ENCODE results near the gene ILF3.

ILF3 gene

DNA sequence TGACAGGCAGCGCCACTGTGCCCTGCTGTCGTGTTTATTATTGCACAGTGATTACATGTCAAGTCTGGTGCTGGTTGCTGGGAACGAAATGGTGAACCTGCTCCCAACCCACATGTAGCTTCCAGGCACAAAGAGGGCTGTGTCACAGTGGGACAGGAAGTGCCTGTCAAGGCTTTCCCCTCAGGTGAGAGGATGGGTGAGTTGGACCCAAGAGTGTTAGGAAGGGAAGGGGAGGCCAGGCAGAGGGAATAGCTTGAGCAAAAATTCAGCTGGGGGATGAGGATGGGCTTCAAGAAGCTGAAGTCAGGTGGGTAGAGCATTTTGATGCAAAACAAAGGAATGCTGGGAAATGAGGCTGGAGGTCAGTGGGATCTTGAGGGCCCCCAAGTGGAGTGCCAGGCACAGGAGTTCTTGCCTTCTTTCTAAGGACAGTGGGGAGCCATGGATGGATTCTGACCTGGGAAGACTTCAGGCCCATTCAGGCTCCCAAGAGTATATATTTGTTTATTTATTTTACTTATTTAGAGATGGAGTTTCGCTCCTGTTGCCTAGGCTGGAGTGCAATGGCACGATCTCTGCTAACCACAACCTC is 38.6 kb downstream of the ILF3 start:
- in situ Hi-C loops (cut with MboI; ENCODE audit: low sequenced_read_pairs), result loop anchor here (10.0 kb wide), 1 partner anchor 208 kb away; no protein-coding TSS in a partner anchor

DNA sequence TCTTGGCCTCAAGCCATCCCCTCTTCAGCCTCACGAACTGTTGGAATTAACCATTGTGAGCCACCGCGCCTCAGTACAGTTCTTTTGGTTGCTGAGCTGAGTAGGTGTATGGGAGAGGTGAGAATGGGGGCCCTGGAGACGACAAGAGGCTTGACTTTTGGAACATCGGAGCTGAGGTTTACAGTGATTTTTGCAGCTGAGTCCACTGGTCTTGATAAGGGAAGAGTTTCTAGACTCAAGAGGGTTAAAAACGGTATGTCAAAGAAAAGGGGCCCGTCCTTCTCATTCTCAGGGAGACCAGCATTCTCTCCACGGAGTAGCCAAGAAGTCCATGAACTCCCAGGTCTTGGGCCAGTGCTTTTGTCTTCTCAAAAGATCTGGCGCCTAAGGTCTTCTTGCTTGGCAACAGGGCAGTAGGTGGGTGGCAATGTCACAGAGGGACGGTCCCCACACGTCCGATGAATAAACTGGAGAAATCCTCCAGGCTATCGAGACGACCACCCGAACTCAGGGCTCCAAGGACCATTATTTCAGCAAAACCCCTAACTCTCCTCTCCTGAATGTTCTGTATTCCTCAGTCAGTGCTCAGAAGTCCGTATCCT is 40.7 kb downstream of the ILF3 start:
- in situ Hi-C loops (cut with MboI; ENCODE audit: low sequenced_read_pairs), result loop anchor here (10.0 kb wide), 1 partner anchor 210 kb away; no protein-coding TSS in a partner anchor

DNA sequence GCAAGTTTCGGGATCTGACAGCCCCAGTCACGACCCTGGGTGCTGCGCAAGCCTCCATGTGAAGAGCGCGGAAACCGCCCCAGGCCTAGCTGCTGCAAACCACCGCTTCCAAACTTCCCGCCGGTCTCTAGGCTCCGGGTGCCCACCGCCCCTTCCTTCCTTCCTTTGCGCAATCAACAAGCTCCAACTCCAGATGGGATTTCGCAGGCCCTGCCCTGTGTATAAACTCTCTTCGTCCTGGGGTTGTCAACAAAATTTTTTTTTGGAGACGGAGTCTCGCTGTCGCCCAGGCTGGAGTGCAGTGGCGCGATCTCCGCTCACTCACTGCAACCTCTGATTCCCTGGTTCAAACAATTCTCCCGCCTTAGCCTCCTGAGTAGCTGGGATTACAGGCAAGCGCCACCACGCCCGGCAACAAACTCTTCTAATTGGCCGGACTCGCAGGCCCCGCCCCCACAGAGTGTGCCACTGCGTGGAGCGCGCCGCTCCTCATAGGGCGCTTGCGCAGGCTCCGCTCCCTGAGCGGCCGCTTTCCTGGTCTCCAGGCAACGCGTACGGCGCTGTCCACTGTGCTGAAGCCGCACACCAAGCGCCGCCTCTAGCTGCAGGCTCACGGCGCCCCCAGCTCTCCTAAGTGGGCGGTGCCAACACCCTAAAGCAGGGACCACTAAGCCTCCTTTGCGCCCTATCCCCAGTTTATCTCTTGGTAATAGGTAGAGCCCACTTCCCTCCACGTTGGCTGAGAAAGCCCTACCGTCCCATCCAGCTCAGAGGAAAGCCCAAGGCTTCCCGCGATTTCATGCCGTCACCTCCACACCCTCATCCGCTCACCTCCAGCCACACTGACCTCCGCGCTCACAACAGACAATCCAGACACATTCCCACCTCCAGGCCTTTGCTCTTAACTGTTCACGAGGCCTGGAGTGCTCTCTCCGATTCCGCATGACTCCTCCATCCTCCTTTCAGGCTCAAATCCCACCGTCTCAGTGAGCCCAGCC is 41.6 kb downstream of the ILF3 start:
- in situ Hi-C loops (cut with MboI; ENCODE audit: low sequenced_read_pairs), result loop anchor here (10.0 kb wide), 1 partner anchor 211 kb away; no protein-coding TSS in a partner anchor

DNA sequence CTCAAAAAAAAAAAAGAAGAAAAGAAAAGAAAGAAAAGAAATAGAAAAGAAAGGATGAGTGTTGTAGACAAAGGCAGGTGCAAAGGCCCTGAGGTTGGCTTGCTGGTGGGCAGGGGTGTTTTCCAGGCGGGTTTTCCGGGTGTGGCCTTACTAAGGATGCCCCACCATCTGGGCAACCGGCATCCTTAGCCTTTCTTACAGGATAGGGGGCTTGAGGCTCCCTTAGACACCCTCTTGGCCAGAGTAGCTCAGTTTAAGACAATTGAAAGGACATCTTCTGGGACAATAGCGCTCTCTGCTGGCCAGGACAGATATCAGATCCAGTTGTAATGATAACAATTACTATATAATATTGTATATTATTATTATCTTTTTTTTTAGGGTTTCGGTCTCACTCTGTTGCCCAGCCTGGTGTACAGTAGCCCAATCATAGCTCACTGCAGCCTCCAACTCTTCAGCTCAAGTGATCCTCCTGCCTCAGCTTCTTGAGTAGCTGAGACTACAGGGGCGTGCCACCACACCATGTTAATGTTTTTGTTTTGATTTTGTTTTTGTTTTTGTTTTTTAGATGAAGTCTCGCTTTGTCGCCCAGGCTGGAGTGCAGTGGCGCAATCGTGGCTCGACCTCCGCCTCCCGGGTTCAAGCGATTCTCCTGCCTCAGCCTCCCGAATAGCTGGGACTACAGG is 45.6 kb downstream of the ILF3 start:
- in situ Hi-C loops (cut with MboI; ENCODE audit: low sequenced_read_pairs), result loop anchor here (10.0 kb wide), 1 partner anchor 215 kb away; no protein-coding TSS in a partner anchor

DNA sequence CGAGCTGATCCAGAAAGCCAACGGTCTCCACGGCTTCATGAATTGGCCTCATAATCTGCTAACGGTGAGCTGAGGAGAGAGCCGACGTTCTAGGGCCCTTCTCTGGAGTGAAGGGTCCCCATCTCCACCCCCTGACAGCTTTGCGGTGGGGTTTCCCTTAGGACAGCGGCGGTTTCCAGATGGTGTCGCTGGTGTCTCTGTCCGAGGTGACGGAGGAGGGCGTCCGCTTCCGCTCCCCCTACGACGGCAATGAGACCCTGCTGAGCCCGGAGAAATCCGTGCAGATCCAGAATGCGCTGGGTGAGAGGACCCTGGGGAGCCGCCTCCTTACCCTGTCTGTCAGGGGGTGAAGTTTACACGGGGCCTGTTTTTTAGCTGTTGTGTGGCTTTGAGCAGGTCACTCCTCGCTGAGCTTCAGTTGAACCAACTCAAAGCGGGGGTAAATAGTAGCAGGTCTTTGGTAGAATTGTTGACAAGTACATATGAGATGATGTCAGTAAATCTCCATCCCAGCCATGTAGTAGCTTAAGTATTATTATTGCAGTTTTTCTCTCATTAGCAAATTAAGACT is 47.9 kb downstream of the ILF3 start:
- in situ Hi-C loops (cut with MboI; ENCODE audit: low sequenced_read_pairs), result no loop called here

DNA sequence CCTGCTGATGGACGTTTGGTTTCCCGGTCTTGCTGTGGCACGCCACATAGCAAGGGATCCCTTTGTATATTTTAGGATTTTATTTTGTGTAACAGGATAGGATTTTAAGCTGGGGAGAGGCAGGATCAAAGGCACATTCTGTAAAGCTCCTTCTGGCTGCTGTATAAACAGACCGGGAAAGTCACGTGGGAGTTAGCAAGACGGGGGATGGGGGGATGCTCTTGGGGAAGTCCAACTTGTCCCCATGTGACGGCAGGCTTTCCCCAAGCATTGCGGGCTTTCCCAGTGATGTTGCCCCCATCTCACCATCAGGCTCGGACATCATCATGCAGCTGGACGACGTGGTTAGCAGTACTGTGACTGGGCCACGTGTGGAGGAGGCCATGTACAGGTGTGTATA is 52.8 kb downstream of the ILF3 start:
- in situ Hi-C loops (cut with MboI; ENCODE audit: low sequenced_read_pairs), result no loop called here

DNA sequence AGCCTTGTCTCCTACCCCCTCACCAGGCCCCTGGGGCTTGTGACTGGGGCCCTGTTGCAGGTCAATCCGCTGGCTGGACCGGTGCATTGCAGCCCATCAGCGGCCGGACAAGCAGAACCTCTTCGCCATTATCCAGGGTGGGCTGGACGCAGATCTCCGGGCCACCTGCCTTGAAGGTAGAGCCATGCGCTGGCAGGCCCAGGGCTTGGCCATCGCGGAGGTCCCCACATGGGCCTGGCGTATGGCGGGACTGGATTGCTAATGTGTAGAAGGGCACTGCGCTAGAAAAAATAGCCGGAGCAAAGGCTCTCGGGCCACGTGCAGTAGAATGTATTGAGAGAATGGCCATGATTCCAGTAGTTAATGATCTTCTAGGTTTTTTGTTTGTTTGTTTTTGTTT is 53.3 kb downstream of the ILF3 start:
- in situ Hi-C loops (cut with MboI; ENCODE audit: low sequenced_read_pairs), result no loop called here

DNA sequence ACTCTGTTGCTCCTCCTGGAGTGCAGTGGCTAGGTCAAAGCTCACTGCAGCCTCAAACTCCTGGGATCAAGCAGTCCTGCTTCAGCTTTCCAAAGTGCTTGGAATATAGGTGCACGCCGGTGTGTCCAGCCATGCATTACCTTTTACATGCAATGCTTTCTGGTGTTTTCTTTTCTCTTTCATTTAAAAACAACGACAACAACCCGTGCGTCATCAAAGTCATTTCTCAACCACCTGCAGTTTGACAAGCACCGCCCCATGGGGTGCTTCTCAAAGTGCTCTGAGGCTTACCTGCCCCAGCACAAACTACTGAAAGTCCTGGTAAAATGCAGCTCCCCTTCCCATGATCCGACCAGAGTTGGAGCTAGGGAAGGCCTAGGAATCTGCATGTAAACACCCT is 54.1 kb downstream of the ILF3 start:
- in situ Hi-C loops (cut with MboI; ENCODE audit: low sequenced_read_pairs), result no loop called here

DNA sequence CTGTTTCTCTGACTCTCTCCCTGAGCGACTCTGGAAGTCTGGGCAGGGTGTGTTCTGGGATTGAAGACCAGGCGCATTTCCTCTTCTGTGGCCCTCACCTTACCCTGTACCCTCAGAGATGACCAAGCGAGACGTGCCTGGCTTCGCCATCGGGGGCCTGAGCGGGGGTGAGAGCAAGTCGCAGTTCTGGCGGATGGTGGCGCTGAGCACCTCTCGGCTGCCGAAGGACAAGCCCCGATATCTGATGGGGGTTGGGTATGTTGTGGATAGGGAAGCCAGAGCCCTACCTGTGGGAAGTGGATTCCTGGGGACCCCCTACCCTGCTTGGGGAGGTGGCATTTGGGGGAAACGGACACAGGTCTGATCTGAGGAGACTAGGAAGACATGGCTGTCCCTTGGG is 57.9 kb downstream of the ILF3 start:
- in situ Hi-C loops (cut with MboI; ENCODE audit: low sequenced_read_pairs), result loop anchor here (10.0 kb wide), 1 partner anchor 143 kb away; no protein-coding TSS in a partner anchor

DNA sequence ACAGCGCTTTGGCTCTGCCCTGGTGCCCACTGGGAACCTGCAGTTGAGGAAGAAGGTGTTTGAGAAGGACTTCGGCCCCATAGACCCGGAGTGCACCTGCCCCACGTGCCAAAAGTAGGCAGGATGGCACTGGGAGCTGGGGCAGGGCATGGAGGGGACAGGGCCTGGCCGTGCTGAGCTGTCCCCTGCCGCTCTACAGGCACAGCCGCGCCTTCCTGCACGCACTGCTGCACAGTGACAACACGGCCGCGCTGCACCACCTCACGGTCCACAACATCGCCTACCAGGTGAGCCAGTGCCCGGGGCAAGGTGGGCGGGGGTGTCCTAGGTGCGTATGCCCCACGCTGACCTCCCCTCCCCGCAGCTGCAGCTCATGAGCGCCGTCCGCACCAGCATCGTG is 58.6 kb downstream of the ILF3 start:
- in situ Hi-C loops (cut with MboI; ENCODE audit: low sequenced_read_pairs), result loop anchor here (10.0 kb wide), 1 partner anchor 142 kb away; no protein-coding TSS in a partner anchor

DNA sequence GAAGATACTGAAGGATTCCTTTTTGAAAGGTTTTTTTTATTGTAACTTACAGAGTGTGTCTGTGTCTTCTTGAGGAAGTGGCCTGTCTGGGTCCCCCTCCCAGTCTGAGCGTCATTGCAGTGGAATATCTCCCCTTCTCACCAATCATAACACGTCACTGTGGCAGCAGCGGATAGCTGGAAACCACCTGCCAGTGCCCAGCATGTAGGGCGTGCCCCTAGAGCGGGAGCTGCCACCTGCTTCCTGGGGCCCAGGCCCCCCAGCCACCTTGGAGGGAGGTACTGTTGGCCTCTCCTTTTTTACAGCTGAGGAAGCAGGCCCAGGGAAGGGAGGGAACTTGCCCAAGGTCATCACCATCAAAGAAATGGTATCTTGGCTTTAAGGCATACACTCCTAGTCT is 59.2 kb downstream of the ILF3 start:
- in situ Hi-C loops (cut with MboI; ENCODE audit: low sequenced_read_pairs), result loop anchor here (10.0 kb wide), 1 partner anchor 141 kb away; no protein-coding TSS in a partner anchor

DNA sequence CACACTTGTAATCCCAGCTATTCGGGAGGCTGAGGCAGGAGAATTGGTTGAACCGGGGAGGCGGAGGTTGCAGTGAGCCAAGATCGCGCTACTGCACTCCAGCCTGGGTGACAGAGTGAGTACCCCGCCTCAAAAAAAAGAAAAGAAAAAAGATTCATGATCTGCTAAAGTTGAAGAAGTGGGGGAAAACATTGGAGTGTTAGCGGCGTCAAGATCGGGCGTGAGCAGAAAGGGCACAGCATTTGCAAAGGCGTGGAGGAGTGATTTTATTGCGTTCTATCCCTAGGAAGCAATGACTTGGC is 62.9 kb downstream of the ILF3 start:
- in situ Hi-C loops (cut with MboI; ENCODE audit: low sequenced_read_pairs), result loop anchor here (10.0 kb wide), 1 partner anchor 138 kb away; no protein-coding TSS in a partner anchor

DNA sequence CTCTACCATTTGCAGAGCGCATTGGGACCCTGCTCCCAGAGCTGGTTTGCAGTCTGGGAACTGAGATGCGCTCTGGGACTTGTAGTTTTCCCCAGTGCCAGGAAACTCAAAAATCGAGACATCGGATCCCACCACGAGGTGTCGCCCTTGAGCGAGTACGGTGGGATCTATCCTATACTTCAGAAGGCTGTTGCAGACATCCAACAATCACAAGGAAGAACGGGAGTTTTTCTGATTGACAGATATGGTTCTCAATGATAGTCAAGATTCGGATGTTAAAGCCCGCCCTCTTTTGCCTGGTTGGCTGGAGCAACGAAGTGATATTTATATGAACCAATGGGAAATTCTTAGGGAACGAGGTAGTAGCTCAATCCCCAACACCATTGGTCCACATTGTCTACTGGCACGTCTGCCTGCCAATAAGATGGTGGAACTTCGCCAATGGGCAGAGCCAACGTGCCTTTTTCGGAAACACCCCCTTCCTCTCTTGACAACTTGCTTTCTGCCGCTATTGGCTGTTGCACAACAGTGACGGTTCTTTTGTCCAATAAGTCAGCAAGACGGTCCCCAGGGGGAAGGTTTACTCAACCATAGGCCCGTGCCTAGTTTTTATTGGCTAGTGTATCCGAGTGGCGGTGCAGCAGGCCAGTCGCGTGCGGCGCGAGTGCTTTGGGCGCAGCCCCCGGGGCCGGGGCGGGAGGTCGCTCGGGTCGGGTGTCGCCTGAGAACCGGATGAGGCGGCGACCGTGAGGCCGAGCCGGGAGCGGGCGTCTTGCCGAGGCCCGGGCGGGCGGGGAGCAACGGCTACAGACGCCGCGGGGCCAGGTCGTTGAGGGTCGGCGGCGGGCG is 63.4 kb downstream of the ILF3 start, which contains the start of gene DNM2:
Gene DNM2, plus strand, starts transcription at position 724 of the 849 bp plus-strand sequence. CDS start 164 bp downstream, outside the sequence.
- in situ Hi-C loops (cut with MboI; ENCODE audit: low sequenced_read_pairs), result loop anchor here (10.0 kb wide), 1 partner anchor 137 kb away; no protein-coding TSS in a partner anchor

DNA sequence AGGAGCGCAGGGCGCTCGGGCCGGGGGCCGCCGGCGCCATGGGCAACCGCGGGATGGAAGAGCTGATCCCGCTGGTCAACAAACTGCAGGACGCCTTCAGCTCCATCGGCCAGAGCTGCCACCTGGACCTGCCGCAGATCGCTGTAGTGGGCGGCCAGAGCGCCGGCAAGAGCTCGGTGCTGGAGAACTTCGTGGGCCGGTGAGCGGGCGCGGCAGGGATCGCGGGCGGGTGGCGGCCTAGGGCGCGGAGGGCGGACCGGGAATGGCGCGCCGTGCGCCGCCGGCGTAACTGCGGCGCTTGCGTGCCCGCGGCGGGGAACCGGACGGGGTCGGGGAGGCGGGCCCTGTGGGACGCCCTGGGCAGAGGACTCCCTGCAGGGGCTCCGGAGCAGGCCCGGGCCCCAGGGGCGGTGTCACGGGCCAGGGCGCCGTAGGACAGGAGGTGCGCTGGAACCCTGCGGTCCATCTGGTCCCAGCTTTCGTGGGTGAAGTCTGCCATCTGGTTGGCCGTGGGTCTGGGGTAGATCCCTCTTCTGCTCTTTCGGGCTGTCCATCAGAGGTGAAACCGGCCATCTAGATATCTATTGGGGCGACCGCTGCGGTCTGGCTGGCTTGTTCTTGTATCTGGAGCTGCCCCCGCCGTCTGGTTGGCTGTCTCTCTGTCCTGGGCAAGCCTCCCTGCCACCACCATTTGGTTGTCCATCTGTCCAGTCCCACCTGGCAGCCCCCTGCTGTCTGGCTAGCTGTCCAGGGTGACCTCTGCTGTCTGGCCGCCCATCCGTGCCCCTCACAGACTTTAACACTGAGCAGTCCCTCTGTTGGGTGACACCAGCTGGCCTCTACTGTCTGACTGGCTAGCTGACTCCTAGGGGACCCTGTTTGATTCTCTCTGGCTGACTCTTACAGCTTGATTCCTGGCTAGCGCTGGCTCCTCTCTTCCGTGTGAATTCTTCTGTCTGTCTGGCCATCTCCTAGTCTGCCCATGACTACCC is 64.4 kb downstream of the ILF3 start:
- in situ Hi-C loops (cut with MboI; ENCODE audit: low sequenced_read_pairs), result loop anchor here (10.0 kb wide), 1 partner anchor 136 kb away; no protein-coding TSS in a partner anchor

DNA sequence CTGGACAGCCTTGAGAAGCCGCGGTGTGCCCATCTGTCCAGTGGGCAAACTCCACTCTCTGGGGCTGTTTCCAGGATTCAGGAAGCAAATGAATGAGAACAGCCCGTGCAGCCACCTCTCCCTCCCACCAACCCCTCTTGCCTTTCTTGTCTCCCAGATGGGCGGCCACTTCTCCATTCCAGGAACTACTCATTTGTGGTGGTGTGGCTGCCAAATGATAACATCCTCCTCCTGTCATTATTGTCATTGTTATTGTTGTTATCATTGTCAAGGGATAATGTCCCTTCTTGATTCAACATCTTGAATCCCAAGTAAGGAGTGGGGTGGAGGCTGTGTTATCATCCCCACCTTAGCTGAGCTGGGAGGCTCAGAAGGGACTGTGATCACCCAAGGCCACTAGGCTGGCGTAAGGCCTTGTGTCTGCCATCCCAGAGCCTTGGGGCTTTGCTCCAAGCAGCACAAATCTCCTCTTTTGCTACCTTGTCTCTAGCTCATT is 65.4 kb downstream of the ILF3 start:
- in situ Hi-C loops (cut with MboI; ENCODE audit: low sequenced_read_pairs), result loop anchor here (10.0 kb wide), 1 partner anchor 135 kb away; no protein-coding TSS in a partner anchor

DNA sequence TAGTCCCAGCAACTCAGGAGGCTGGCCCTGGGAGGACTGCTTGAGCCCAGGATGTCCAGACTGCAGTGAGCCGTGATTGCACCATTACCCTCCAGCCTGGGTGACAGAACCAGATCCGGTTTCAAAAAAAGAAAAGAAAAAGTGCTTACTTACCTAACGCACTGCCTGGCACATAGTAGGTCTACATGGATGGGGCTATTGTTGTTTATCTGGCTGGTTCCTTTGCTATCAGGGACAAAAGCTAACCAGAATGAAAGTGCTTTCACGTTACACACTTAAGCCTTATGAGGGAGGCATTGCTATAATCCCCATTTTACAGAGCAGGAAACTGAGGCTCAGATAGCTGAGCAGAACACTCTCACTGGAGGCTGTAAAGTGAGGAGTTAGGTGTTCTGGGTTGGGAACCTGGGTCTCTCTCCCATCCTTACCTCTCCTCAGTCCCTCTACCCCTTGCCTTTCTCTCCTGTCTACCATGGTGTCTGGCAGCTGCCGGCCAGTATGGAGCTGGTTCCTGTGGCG is 66.5 kb downstream of the ILF3 start:
- in situ Hi-C loops (cut with MboI; ENCODE audit: low sequenced_read_pairs), result no loop called here

DNA sequence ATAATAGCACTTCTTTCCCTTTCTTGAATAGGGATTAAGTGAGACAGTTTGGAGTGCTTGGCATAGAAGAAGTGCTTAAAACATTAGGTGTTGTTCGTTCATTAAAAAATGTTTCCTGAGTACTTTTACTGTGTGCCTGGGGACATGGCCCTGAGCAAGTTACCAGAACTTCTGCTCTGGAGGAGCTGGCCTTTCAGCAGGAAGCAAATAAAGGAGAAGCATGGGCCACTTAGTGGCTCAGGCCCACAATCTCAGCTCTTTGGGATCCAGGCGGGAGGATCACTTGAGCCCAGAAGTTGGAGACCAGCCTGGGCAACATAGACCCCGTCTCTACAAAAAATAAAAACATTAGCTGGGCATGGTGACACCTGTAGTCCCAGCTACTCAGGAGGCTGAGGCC is 69.4 kb downstream of the ILF3 start:
- in situ Hi-C loops (cut with MboI; ENCODE audit: low sequenced_read_pairs), result no loop called here
